ENCODE measurements around the gene CACNA1C. TPM values are rescaled to one million over a fixed set of nuclear protein-coding genes. Genes with fewer than 3 reads are reported as not detected.
A peak's percentile ranks its signal among the peaks of the same experiment; 100 is the strongest.

CACNA1C gene
- polyA plus RNA-seq, 1 of the 3 experiments (the other 2 are of a cell fraction) = 1.5 TPM

DNA sequence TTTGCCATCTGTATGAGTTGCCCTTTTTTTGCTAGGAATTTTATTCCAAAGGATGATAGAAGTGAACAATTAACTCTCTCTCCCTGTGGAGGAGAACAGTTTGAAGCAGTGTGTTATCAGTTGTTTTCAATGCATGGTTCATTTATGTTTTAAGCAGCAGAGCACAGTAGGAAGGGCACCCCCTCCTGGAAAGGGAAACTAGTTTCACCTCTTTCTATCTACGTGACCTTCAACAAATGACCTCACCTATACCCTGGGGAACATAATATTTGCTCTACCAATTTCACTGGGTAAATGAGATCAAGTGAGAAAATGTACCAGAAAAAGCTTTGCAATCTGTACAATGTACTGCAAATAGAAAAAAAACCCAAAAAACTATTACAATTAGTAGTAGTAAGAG, 43.2 kb upstream of the CACNA1C start:
- DNase-seq = no peak
- TF ChIP-seq GATA2 (CRISPR knock-in tag; IDR thresholded peaks at IDR 0.05) (no peak), CTCF (IDR thresholded peaks at IDR 0.05) (peak; percentile 22; the same call in 1 of the 2 replicates)
- Histone ChIP-seq H3K9me2 (no peaks in the 10 kb centered on the region), H3K4me2 (no peak overlapping the region), H3K27ac (ENCODE audit: low read depth in 2 of 2, low read length in 1 of 2) (no peak overlapping the region; a peak in 1 of 4 replicates), H2AFZ (ENCODE audit: low read depth) (no peak overlapping the region), H4K20me1 (ENCODE audit: insufficient read depth) (no peaks in the 10 kb centered on the region), H3K79me2 (ENCODE audit: insufficient read depth) (no peaks in the 10 kb centered on the region), H3K36me3 (replicated peaks in 1 of 2; ENCODE audit: control insufficient read depth in 1 of 2, insufficient read depth in 2 of 2, low read length in 1 of 2) (no peaks in the 10 kb centered on the region), H3K4me1 (ENCODE audit: control insufficient read depth in 1 of 2, insufficient read depth in 2 of 2, low read depth in 1 of 2, low read length in 1 of 2) (peaks cover 0 to 26% of the 10 kb centered on the region in 2 experiments; a peak in 2 of 4 replicates), H3K9me3 (no peaks in the 10 kb centered on the region), H3K9ac (no peak overlapping the region), H3K27me3 (ENCODE audit: insufficient read depth) (no peaks in the 10 kb centered on the region), H3F3A (replicated peaks; ENCODE audit: insufficient read depth) (no peaks in the 10 kb centered on the region), H3K4me3 (ENCODE audit: low read depth in 2 of 2, low read length in 1 of 2) (no peak overlapping the region)
- 54% methylated on average over 1 of the region's 1 CpG for WGBS (ENCODE audit: low lambda C conversion rate)
- ChIA-PET CTCF (interaction anchor here (0.8 to 2.8 kb wide), 3 partner anchors 9 to 69 kb away, joined by 3 to 13 read pairs (median 4); no protein-coding TSS in a partner anchor), POLR2A (interaction anchor here (1.3 kb wide), 1 partner anchor 24 kb away, joined by 3 read pairs; no protein-coding TSS in a partner anchor)

- H2AFZ ChIP-seq (ENCODE audit: low read depth) = no peak overlapping the region
- no peak for DNase-seq
- WGBS (ENCODE audit: low lambda C conversion rate) = 73% methylated on average over 7 of the region's 7 CpGs
- no peaks in the 10 kb centered on the region for H3K9me3 ChIP-seq
- H3K79me2 ChIP-seq (ENCODE audit: insufficient read depth) = no peaks in the 10 kb centered on the region
- H3K4me2 ChIP-seq = no peak overlapping the region
- H3K9me2 ChIP-seq = no peaks in the 10 kb centered on the region
- H3K27ac ChIP-seq (ENCODE audit: low read depth in 2 of 2, low read length in 1 of 2) = peak overlapping the region in 1 of 2 experiments; percentile 93; a peak in 1 of 4 replicates
- ChIA-PET POLR2A (interaction anchor here (2.4 kb wide), 1 partner anchor 8 kb away, joined by 13 read pairs; the partner anchor contains the start of gene DCP1B), CTCF (interaction anchor here (1.2 to 3.3 kb wide), 6 partner anchors 22 to 571 kb away, joined by 3 to 13 read pairs (median 6); no protein-coding TSS in a partner anchor)
- no peaks in the 10 kb centered on the region for H3K36me3 ChIP-seq (replicated peaks in 1 of 2; ENCODE audit: control insufficient read depth in 1 of 2, insufficient read depth in 2 of 2, low read length in 1 of 2)
- H4K20me1 ChIP-seq (ENCODE audit: insufficient read depth) = no peaks in the 10 kb centered on the region
- no peak overlapping the region for H3K4me3 ChIP-seq (ENCODE audit: low read depth in 2 of 2, low read length in 1 of 2)
- H3F3A ChIP-seq (replicated peaks; ENCODE audit: insufficient read depth) = no peaks in the 10 kb centered on the region
- H3K27me3 ChIP-seq (ENCODE audit: insufficient read depth) = no peaks in the 10 kb centered on the region
- H3K9ac ChIP-seq = no peak overlapping the region
- peaks cover 0 to 34% of the 10 kb centered on the region in 2 experiments; a peak in 2 of 4 replicates for H3K4me1 ChIP-seq (ENCODE audit: control insufficient read depth in 1 of 2, insufficient read depth in 2 of 2, low read depth in 1 of 2, low read length in 1 of 2)
- TF ChIP-seq ZBTB33 (IDR thresholded peaks at IDR 0.05; ENCODE audit: borderline replicate concordance, low read depth) (no peak), PBX3 (IDR thresholded peaks at IDR 0.05) (no peak), RCOR1 (IDR thresholded peaks at IDR 0.05; ENCODE audit: low read length) (no peak), GATA2 (CRISPR knock-in tag; IDR thresholded peaks at IDR 0.05) (no peak), SIN3A (IDR thresholded peaks at IDR 0.05; ENCODE audit: borderline replicate concordance, low read depth, low read length) (no peak), TAF1 (IDR thresholded peaks at IDR 0.05; ENCODE audit: borderline replicate concordance, low read depth, low read length) (no peak), NRF1 (IDR thresholded peaks at IDR 0.05; ENCODE audit: low read depth, low read length) (no peak), USF2 (IDR thresholded peaks at IDR 0.05; ENCODE audit: borderline replicate concordance, low read depth, low read length) (no peak), IRF3 (IDR thresholded peaks at IDR 0.05; ENCODE audit: low read depth, low read length) (no peak)
- TF ChIP-seq, protein P1, sequence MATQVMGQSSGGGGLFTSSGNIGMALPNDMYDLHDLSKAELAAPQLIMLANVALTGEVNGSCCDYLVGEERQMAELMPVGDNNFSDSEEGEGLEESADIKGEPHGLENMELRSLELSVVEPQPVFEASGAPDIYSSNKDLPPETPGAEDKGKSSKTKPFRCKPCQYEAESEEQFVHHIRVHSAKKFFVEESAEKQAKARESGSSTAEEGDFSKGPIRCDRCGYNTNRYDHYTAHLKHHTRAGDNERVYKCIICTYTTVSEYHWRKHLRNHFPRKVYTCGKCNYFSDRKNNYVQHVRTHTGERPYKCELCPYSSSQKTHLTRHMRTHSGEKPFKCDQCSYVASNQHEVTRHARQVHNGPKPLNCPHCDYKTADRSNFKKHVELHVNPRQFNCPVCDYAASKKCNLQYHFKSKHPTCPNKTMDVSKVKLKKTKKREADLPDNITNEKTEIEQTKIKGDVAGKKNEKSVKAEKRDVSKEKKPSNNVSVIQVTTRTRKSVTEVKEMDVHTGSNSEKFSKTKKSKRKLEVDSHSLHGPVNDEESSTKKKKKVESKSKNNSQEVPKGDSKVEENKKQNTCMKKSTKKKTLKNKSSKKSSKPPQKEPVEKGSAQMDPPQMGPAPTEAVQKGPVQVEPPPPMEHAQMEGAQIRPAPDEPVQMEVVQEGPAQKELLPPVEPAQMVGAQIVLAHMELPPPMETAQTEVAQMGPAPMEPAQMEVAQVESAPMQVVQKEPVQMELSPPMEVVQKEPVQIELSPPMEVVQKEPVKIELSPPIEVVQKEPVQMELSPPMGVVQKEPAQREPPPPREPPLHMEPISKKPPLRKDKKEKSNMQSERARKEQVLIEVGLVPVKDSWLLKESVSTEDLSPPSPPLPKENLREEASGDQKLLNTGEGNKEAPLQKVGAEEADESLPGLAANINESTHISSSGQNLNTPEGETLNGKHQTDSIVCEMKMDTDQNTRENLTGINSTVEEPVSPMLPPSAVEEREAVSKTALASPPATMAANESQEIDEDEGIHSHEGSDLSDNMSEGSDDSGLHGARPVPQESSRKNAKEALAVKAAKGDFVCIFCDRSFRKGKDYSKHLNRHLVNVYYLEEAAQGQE (IDR thresholded peaks at IDR 0.05; ENCODE audit: low read depth, low read length) = no peak
Measured at GRCh38 chr12:2011643-2012607, 40.9 kb upstream of the CACNA1C start.
